Esophagus squamous epithelium (tissue), 5 donors: ENCODE data around the gene KCNQ1. TPM values are rescaled to one million over a fixed set of nuclear protein-coding genes. Genes with fewer than 3 reads are reported as not detected.

ENCODE experiments used
- DNase-seq: peaks from one replicate; lab custom pipeline; 2025; lab: John Stamatoyannopoulos, UW
- H3K27ac ChIP-seq, 4 donors: fragments of 200-600 bp; sonication (generic); one replicate each; pipeline ENCODE4 v1.5.1; 2016 to 2019; ENCODE audit warnings: mild to moderate bottlenecking in 1 of 4
- H3K27me3 ChIP-seq, 4 donors: fragments of 200-600 bp; sonication (generic); 1 replicate in 3 of 4; 2 replicates in 1 of 4; pipeline versions ENCODE4 v1.5.1 to v1.6.0; 2017 to 2021; ENCODE audit warnings: antibody characterized with exemption in 1 of 4
- H3K36me3 ChIP-seq, 3 donors: fragments of 200-600 bp; sonication (generic); one replicate each; pipeline ENCODE4 v1.5.1; 2016 to 2019
- H3K4me1 ChIP-seq, 3 donors: fragments of 200-600 bp; sonication (generic); one replicate each; pipeline ENCODE4 v1.5.1; 2017 to 2019
- H3K4me3 ChIP-seq, 4 donors: fragments of 200-600 bp; sonication (generic); 1 replicate in 3 of 4; 2 replicates in 1 of 4; pipeline ENCODE4 v1.5.1; 2016 to 2019; ENCODE audit warnings: mild to moderate bottlenecking in 2 of 4, moderate library complexity in 1 of 4
- H3K9me3 ChIP-seq, 3 donors: fragments of 200-600 bp; sonication (generic); one replicate each; pipeline ENCODE4 v1.5.1; 2016 to 2019
- CTCF ChIP-seq, 6 experiments: fragments of 450-650 bp in 4 of 6; fragments of 200-600 bp in 2 of 6; sonication (generic) in 2 of 6; IDR thresholded peaks; one replicate each; pipeline ENCODE4 v1.5.1; 2016 to 2019; ENCODE audit warnings: antibody characterized with exemption in 6 of 6, mild to moderate bottlenecking in 4 of 6, moderate library complexity in 4 of 6
- POLR2A ChIP-seq, 4 donors: fragments of 450-650 bp; IDR thresholded peaks; one replicate each; pipeline ENCODE4 v1.6.1; 2017; ENCODE audit warnings: antibody characterized with exemption in 4 of 4, mild to moderate bottlenecking in 4 of 4, moderate library complexity in 3 of 4
- WGBS, 2 donors: methylation state at CpG; one replicate each; pipeline ENCODE4 v1.1.5; 2018; 5-methylcytosine and 5-hydroxymethylcytosine counted together
- intact Hi-C: fragments of 100-400 bp; cut with DNase I; formaldehyde crosslinking; loops from one replicate; pipeline ENCODE4 v1.15.0; 2022
- total RNA-seq, 4 donors: library from RNA; depleted of rRNA; stranded (reverse); fragments of >200 nt; gene quantifications; one replicate each; pipeline ENCODE4 v1.1.0, GENCODE V29; 2016
- donor health status: DM: yes; HTN: yes; CAD: no.

Gene KCNQ1
- total RNA-seq, 4 donors from 2014 or later = 0.61 to 3.1 (median 0.72) TPM

- 90 to 94% methylated on average over 2 to 3 of the region's 8 CpGs for WGBS, 2 donors
- H3K4me1 ChIP-seq = peaks cover 0 to 60% (median 5%) of the 10 kb centered on the region in 3 donors
- no peak overlapping the region for H3K4me3 ChIP-seq
- TF ChIP-seq POLR2A (IDR thresholded peaks at IDR 0.05) (no peak), CTCF (IDR thresholded peaks at IDR 0.05) (no peak)
- DNase-seq = no peak
- H3K9me3 ChIP-seq = no peaks in the 10 kb centered on the region
- H3K27me3 ChIP-seq = no peaks in the 10 kb centered on the region
- H3K36me3 ChIP-seq = peaks cover 0 to 12% (median 0%) of the 10 kb centered on the region in 3 donors
- intact Hi-C loops = no loop called here
- no peak overlapping the region for H3K27ac ChIP-seq
Measured at GRCh38 chr11:2689651-2690575, 245.1 kb downstream of the KCNQ1 start.

DNA sequence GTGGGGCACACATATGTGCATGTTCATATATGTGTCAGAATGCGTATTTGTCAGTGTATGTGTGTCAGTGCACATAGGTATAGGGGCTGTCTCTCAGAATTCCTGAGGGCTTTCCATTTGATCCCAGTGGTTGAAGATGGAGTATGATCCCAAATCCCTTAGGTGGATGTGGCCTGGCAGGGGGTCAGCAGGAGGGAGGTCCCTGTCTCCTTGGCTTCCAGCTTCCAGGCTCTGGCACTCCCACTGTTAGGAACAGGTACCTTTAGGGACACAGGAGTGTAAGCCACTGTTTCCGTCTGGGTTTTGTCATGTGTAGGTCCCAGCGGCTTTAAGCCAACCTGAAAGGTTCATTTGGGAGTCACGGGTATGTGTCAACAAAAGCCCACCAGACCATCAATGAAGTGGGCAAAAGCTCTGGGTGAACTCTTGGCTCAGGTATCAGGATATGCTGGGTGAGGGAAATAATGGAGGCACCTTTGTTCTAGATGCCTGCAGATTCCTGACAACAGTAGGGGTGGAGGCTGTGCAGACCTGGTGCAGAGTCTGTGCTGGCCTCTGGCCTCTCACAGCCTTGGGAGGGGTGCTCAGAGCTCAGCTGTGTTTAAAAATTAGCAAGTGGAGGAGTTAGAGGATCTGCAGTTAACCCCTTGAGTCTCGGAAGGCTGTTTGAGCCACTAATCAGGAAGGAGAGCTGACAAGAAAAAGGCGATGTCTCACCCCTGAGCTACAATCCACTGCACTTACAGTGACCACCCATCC, 246.0 kb downstream of the KCNQ1 start:
- Histone ChIP-seq H3K4me3 (no peak overlapping the region), H3K36me3 (peaks cover 0 to 5% (median 0%) of the 10 kb centered on the region in 3 donors), H3K4me1 (peaks cover 0 to 60% (median 5%) of the 10 kb centered on the region in 3 donors), H3K27me3 (no peaks in the 10 kb centered on the region), H3K27ac (no peak overlapping the region), H3K9me3 (no peaks in the 10 kb centered on the region)
- intact Hi-C loops = no loop called here
- TF ChIP-seq POLR2A (IDR thresholded peaks at IDR 0.05) = no peak
- no peak for TF ChIP-seq CTCF (IDR thresholded peaks at IDR 0.05)
- WGBS, 2 donors = 91 to 97% methylated on average over 3 to 5 of the region's 6 CpGs
- DNase-seq = no peak

GRCh38 chr11:2691355-2691761, 246.6 kb downstream of the KCNQ1 start:
- H3K4me3 ChIP-seq = no peak overlapping the region
- no peak for DNase-seq
- intact Hi-C loops = no loop called here
- H3K27ac ChIP-seq = no peak overlapping the region
- TF ChIP-seq POLR2A (IDR thresholded peaks at IDR 0.05) (no peak), CTCF (IDR thresholded peaks at IDR 0.05) (no peak)
- no peaks in the 10 kb centered on the region for H3K36me3 ChIP-seq
- H3K4me1 ChIP-seq = peaks cover 0 to 60% (median 5%) of the 10 kb centered on the region in 3 donors
- H3K27me3 ChIP-seq = no peaks in the 10 kb centered on the region
- 55% methylated on average over 2 of the region's 3 CpGs; no CpG with 5 or more reads in 1 of the 2 donors for WGBS, 2 donors
- H3K9me3 ChIP-seq = no peaks in the 10 kb centered on the region

DNA sequence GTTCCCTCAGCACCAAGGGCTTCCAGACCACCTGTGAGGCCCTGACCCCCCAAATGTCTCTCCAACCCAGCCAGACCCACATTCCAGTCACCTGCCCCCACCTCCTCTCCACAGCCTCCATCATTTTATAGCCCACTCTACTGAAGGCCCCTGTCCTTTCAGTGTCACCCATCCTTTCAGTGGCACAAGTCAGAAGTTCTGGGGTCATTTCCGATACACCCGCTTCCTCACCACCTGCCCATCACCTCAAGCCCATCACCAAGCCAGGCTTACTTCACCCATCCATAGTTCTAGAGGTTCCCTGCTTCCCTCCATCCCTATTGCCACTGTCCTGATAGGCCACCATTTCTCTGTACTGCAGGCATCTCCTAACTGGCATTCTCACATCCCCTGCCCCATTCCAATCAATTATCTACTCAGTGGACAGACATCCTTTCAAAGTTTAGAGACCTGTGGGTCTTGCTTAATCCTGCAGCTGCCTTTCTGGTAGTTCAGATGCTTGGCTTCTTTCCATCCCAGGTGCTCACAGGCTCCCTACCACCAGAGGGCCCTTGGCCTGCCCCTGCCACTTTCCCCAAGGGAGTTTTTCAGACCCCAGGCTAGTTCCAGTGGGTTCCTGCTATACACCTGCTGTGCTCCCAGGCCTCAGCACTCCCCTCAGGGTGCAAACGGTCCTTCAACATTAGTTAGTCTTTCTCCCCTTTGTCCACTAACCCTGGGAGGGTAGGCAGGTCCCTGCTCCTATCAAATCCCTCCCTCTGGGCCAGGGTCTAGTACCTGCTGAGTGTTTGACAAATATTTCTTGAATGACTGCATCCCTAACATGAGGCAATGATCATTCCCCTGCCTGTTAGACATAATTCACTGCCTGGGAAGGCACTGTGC, 247.4 kb downstream of the KCNQ1 start:
- WGBS, 2 donors = 80 to 84% methylated on average over 3 of the region's 3 CpGs
- no peak overlapping the region for H3K4me3 ChIP-seq
- H3K27ac ChIP-seq = no peak overlapping the region
- peaks cover 0 to 59% (median 5%) of the 10 kb centered on the region in 3 donors for H3K4me1 ChIP-seq
- intact Hi-C loops = no loop called here
- TF ChIP-seq POLR2A (IDR thresholded peaks at IDR 0.05) = no peak
- peak in 2 of 6 experiments; percentile 5 to 30 for TF ChIP-seq CTCF (IDR thresholded peaks at IDR 0.05)
- no peaks in the 10 kb centered on the region for H3K27me3 ChIP-seq
- no peaks in the 10 kb centered on the region for H3K9me3 ChIP-seq
- no peaks in the 10 kb centered on the region for H3K36me3 ChIP-seq
- no peak for DNase-seq
